ENCODE measurements around the gene ERP27.

ERP27 gene

GRCh38 chr12:14934511-14934910, 3.8 kb downstream of the ERP27 start:
- DNase-seq = no peak

GRCh38 chr12:14931791-14932560, 6.4 kb downstream of the ERP27 start:
- no peak for DNase-seq

- DNase-seq = no peak
These were observed 7.0 kb downstream of the ERP27 start for GRCh38 chr12:14931359-14931758.

- no peak for DNase-seq
These were observed 8.0 kb downstream of the ERP27 start for GRCh38 chr12:14930299-14930698.

- no peak for DNase-seq
These were observed 9.4 kb downstream of the ERP27 start for GRCh38 chr12:14928931-14929330.

- DNase-seq = no peak
These were observed 11.1 kb downstream of the ERP27 start for GRCh38 chr12:14927267-14927666.

GRCh38 chr12:14924541-14924940, 13.8 kb downstream of the ERP27 start:
- no peak for DNase-seq

GRCh38 chr12:14923944-14924343, 14.4 kb downstream of the ERP27 start:
- no peak for DNase-seq

- no peak for DNase-seq
These were observed 17.1 kb downstream of the ERP27 start for GRCh38 chr12:14921218-14921617.

GRCh38 chr12:14920475-14921126, 17.7 kb downstream of the ERP27 start:
- peak; percentile 42 for DNase-seq

GRCh38 chr12:14919455-14919854, 18.9 kb downstream of the ERP27 start:
- DNase-seq = no peak

- DNase-seq = no peak
These were observed 22.6 kb downstream of the ERP27 start for GRCh38 chr12:14915736-14916135.

GRCh38 chr12:14913381-14913781, 25.0 kb downstream of the ERP27 start:
- no peak for DNase-seq

GRCh38 chr12:14911131-14911530, 27.2 kb downstream of the ERP27 start:
- DNase-seq = no peak

GRCh38 chr12:14910090-14910915, 28.0 kb downstream of the ERP27 start:
- DNase-seq = no peak

- no peak for DNase-seq
These were observed 30.4 kb downstream of the ERP27 start for GRCh38 chr12:14907953-14908352.

- no peak for DNase-seq
These were observed 32.2 kb downstream of the ERP27 start for GRCh38 chr12:14906114-14906513.

GRCh38 chr12:14905269-14906004, 32.9 kb downstream of the ERP27 start:
- DNase-seq = no peak

- no peak for DNase-seq
These were observed 33.5 kb downstream of the ERP27 start for GRCh38 chr12:14904854-14905253.

GRCh38 chr12:14903386-14904098, 34.8 kb downstream of the ERP27 start:
- no peak for DNase-seq

- peak; percentile 68 for DNase-seq
These were observed 35.9 kb downstream of the ERP27 start for GRCh38 chr12:14902465-14902864.

- DNase-seq = peak; percentile 30
These were observed 37.1 kb downstream of the ERP27 start for GRCh38 chr12:14901228-14901562.

Data from OCI-M1 (cell line).